Kidney capillary endothelial cell (primary cell): ENCODE data around the gene SCGB1C2.
"Not testable (repeated sequence)": the region's sequence is repeated elsewhere in the genome, so short reads cannot be mapped to it uniquely, and the experiment has no call there.

ENCODE experiments used
- DNase-seq: peaks from one replicate; pipeline ENCODE4 v3.0.0-alpha.2; 2018; ENCODE audit warnings: low spot score

SCGB1C2 gene

GRCh38 chr17:137166-137807 lies at the start of gene SCGB1C2:
Gene SCGB1C2, plus strand, starts transcription at chr17:137569. Its CDS starts 22 bp downstream, at chr17:137591.
- DNase-seq: not testable (repeated sequence)

GRCh38 chr17:113111-113510 lies 24.3 kb upstream of the SCGB1C2 start:
- DNase-seq: not testable (repeated sequence)

GRCh38 chr17:118339-118917 lies 18.9 kb upstream of the SCGB1C2 start:
- not testable (repeated sequence) for DNase-seq

- not testable (repeated sequence) for DNase-seq
Observed at GRCh38 chr17:133932-134331, 3.4 kb upstream of the SCGB1C2 start.

- DNase-seq: not testable (repeated sequence)
Observed at GRCh38 chr17:134332-134785, 3.0 kb upstream of the SCGB1C2 start.

GRCh38 chr17:135022-135421 lies 2.3 kb upstream of the SCGB1C2 start:
- not testable (repeated sequence) for DNase-seq

GRCh38 chr17:135895-136294 lies 1.5 kb upstream of the SCGB1C2 start:
- not testable (repeated sequence) for DNase-seq

GRCh38 chr17:136531-136930 lies 838 bp upstream of the SCGB1C2 start:
- not testable (repeated sequence) for DNase-seq

GRCh38 chr17:139401-140205 lies 2.2 kb downstream of the SCGB1C2 start:
- not testable (repeated sequence) for DNase-seq

GRCh38 chr17:142102-142661 lies 4.8 kb downstream of the SCGB1C2 start:
- peak; percentile 44 for DNase-seq

- no peak for DNase-seq
Observed at GRCh38 chr17:142876-143784, 5.8 kb downstream of the SCGB1C2 start.

GRCh38 chr17:143785-144281 lies 6.5 kb downstream of the SCGB1C2 start:
- peak; percentile 60 for DNase-seq

GRCh38 chr17:144936-145670 lies 7.7 kb downstream of the SCGB1C2 start:
- no peak for DNase-seq

GRCh38 chr17:145671-146541 lies 8.5 kb downstream of the SCGB1C2 start:
- DNase-seq: no peak

GRCh38 chr17:146546-146945 lies 9.2 kb downstream of the SCGB1C2 start:
- DNase-seq: no peak

- no peak for DNase-seq
Observed at GRCh38 chr17:146983-147761, 9.8 kb downstream of the SCGB1C2 start.

GRCh38 chr17:147796-148740 lies 10.7 kb downstream of the SCGB1C2 start:
- no peak for DNase-seq

GRCh38 chr17:148757-149156 lies 11.4 kb downstream of the SCGB1C2 start:
- DNase-seq: no peak
